ENCODE results near the gene CCDC190.
"Not testable (repeated sequence)": the region's sequence is repeated elsewhere in the genome, so short reads cannot be mapped to it uniquely, and the experiment has no call there.

CCDC190 gene

GRCh38 chr1:162861101-162861500, at the start of gene CCDC190:
TSS of gene CCDC190 (minus strand) at chr1:162861175. CDS start at chr1:162859646, 1,529 bp downstream.
- DNase-seq = no peak

- DNase-seq = no peak
These were observed 49.2 kb upstream of the CCDC190 start for GRCh38 chr1:162910161-162910560.

- DNase-seq = peak; percentile 34
These were observed 47.8 kb upstream of the CCDC190 start for GRCh38 chr1:162908780-162909179.

- no peak for DNase-seq
These were observed 47.3 kb upstream of the CCDC190 start for GRCh38 chr1:162908236-162908635.

- no peak for DNase-seq
These were observed 45.5 kb upstream of the CCDC190 start for GRCh38 chr1:162906485-162906884.

- DNase-seq = peak; percentile 24
These were observed 44.5 kb upstream of the CCDC190 start for GRCh38 chr1:162905174-162906158.

GRCh38 chr1:162904579-162904978, 43.6 kb upstream of the CCDC190 start:
- no peak for DNase-seq

- no peak for DNase-seq
These were observed 43.0 kb upstream of the CCDC190 start for GRCh38 chr1:162904023-162904422.

GRCh38 chr1:162903246-162903645, 42.3 kb upstream of the CCDC190 start:
- no peak for DNase-seq

- no peak for DNase-seq
These were observed 41.4 kb upstream of the CCDC190 start for GRCh38 chr1:162902416-162902815.

GRCh38 chr1:162901243-162901642, 40.3 kb upstream of the CCDC190 start:
- no peak for DNase-seq

- DNase-seq = peak; percentile 65
These were observed 38.6 kb upstream of the CCDC190 start for GRCh38 chr1:162899422-162900146.

- no peak for DNase-seq
These were observed 32.6 kb upstream of the CCDC190 start for GRCh38 chr1:162893612-162893908.

GRCh38 chr1:162892906-162893611, 32.1 kb upstream of the CCDC190 start:
- no peak for DNase-seq

- DNase-seq = no peak
These were observed 29.0 kb upstream of the CCDC190 start for GRCh38 chr1:162889989-162890388.

- no peak for DNase-seq
These were observed 25.7 kb upstream of the CCDC190 start for GRCh38 chr1:162886705-162887104.

GRCh38 chr1:162885265-162885664, 24.3 kb upstream of the CCDC190 start:
- no peak for DNase-seq

- DNase-seq = no peak
These were observed 23.9 kb upstream of the CCDC190 start for GRCh38 chr1:162884831-162885230.

GRCh38 chr1:162882248-162882674, 21.3 kb upstream of the CCDC190 start:
- DNase-seq = no peak

GRCh38 chr1:162881590-162881989, 20.6 kb upstream of the CCDC190 start:
- no peak for DNase-seq

- DNase-seq = not testable (repeated sequence)
These were observed 19.6 kb upstream of the CCDC190 start for GRCh38 chr1:162880617-162881016.

- DNase-seq = peak; percentile 52
These were observed 17.1 kb upstream of the CCDC190 start for GRCh38 chr1:162878000-162878596.

- DNase-seq = no peak
These were observed 16.4 kb upstream of the CCDC190 start for GRCh38 chr1:162877412-162877811.

All from amniotic stem cell (primary cell).